HG02798 (cell line): ENCODE data around the gene GTF2H2C.
"Not testable (repeated sequence)": the region's sequence is repeated elsewhere in the genome, so short reads cannot be mapped to it uniquely, and the experiment has no call there.

Experiments
- ATAC-seq: cut with Tn5 transposase; IDR thresholded peaks from one replicate; pipeline ENCODE4 v1.9.1; 2021; ENCODE audit warnings: mild to moderate bottlenecking; ENCODE audit not compliant: unreplicated experiment, poor library complexity

The GTF2H2C gene

DNA sequence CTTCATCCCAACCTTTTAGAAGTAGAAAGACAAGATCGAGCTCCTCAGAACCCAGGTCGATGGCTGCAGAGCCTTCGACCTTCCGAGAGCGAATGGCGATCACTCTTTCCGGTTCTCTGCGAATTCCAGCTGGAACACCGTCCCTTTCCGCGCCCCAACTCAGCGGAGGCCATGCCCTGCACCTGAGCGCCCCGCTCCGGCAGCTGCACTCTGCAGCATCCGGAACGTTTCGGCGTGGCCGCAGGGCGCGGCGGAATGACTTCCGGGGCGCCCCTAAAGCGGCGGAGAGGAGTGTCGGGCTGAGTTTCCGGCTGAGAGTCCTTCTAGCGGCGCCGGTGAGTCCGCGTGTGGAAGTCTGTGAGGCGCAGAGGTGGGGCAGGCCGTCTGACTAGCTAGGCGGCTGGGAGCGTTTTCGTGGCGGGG, at the start of gene GTF2H2C:
Gene GTF2H2C (plus strand): TSS at position 284 of the 423 bp plus-strand sequence. CDS start 4,942 bp downstream, outside the sequence.
- ATAC-seq = peak; percentile 100

DNA sequence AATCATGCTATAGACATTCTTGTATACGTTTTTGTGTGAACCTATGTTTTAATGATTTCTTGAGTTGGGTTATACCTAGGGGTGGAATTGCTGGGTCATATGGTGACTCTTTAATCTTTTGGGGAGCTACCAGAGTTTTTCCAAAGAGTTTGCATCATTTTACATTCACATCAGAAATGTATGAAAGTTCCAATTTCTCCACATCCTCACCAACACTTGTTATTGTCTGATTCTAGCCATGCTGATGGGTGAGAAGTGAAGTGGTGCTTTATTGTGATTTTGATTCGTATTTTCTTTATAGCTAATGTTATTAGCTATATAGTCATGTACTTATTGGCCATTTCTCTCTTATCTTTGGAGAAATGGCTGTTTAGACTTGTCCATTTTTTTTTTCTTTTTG, 49.3 kb upstream of the GTF2H2C start:
- ATAC-seq = no peak

DNA sequence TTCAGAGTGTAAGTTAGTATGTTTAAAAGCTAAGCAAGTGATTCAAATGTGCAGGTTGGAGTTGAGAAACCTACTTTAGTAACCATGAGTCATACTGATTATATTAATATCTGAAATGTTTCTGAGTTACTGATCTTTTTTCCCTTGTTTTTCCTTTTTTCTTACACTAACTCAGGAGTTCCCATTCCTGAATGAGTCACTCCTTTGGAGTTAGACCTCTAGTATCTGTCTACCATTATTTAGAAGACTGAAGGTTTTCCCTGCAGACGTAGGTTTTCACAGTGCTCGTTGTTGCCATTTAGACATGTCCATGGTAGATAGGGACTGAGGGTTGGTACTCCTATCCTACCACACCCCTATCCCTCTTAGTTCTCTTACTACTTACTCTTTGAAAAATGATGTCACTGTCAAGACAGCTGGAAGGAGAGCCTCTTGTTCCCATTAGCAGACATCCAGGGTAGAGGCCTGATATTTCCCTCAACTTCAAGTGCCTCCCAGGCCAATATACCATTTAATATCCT, 47.2 kb upstream of the GTF2H2C start:
- ATAC-seq = no peak

DNA sequence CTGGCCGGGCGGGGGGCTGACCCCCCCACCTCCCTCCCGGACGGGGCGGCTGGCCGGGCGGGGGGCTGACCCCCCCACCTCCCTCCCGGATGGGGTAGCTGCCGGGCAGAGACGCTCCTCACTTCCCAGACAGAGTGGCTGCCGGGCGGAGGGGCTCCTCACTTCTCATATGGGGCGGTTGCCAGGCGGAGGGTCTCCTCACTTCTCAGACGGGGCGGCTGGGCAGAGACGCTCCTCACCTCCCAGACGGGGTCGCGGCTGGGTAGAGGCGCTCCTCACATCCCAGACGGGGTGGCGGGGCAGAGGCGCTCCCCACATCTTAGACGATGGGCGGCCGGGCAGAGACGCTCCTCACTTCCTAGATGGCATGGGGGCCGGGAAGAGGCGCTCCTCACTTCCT, 44.4 kb upstream of the GTF2H2C start:
- not testable (repeated sequence) for ATAC-seq

DNA sequence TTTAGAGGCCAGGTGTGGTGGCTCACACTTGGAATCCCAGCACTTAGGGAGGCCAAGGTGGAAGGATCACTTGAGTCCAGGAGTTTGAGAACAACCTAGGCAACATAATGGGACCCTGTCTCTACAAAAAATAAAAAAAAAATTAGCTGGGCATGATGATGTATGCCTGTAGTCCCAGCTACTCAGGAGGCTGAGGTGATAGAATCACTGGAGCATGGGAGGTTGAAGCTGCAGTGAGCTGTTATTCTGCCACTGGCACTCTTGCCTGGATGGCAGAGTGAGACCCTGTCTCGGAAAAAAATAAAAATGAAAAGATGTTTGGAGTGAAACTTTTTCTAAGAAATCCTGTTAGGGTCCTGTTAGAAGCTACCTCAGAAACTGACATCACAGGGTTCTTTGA, 43.2 kb upstream of the GTF2H2C start:
- no peak for ATAC-seq

DNA sequence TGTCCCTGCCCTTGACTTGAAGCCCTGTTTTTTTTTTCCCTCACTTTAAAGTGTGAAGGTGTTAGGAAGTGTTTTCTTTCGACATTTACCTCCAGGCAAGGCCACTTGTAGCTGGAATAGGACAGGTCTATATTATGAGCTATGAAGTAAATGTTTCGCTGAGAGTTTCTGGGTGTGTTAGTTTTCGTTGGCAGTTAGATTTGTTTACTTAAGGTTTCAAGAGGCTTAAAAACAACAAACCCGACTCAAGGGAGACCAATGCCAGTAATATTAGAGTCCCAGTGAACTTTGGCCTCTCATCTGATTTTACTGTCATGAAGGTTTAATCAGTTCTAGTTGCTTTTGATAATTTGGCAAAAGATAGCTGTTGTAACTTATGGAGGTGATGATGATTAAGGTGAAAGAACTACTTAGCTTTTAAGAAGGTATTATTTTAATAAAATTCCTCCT, 42.2 kb upstream of the GTF2H2C start:
- no peak for ATAC-seq

DNA sequence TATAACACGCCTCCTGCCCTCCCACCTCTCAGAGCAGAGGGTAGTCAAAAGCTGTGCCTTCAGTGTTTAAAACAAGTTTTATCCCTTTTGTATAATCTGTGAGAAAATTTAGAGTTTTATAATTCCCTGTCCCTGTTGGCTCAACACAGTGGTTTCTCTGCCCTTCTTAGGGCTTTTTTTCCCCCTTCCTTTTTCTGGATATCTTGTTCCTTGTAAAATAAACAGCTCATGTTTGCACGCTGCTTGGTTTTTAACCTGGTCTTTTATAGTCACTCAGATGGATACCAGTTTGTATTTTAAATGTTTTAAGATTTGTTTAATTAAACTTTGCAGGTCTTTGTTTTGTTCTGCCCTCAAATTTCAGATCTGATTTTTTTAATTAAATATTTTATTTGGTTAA, 40.7 kb upstream of the GTF2H2C start:
- no peak for ATAC-seq

DNA sequence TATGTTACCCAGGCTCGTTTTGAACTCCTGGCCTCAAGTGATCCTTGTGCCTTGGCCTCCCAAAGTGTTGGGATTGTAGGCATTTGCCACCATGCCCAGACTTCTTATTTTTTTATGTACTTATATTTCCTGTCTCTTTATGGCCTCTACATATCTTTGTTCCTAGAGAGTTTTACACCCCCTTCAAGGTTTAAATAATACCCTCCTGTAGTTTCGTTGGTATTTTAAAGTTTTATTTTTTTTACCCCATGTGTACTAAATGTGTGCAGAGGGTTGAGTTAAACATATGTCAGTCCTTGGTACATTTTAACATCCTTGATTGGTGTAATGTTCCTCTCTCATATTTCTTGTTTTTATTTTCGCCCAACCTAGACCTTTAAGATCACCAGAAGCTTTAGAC, 38.0 kb upstream of the GTF2H2C start:
- ATAC-seq = no peak

DNA sequence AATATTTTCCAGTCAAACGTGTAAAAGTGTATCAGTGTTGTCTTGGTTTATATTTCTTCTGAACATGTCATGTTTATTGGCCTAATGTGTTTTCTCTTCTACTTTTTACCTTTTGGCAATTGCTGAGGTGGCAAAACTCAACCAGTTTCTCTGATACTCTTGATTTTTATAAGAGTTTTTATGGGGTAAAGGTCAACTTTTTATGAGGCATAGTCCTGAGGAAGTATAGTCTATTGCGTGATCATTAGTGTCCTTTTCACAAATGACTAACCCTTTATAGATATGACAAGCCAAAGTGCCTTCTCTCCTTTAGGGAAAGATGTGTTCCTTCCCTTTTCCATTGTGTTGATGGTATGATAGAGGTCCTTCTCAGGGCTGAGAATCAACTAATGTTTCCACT, 34.5 kb upstream of the GTF2H2C start:
- ATAC-seq = no peak

DNA sequence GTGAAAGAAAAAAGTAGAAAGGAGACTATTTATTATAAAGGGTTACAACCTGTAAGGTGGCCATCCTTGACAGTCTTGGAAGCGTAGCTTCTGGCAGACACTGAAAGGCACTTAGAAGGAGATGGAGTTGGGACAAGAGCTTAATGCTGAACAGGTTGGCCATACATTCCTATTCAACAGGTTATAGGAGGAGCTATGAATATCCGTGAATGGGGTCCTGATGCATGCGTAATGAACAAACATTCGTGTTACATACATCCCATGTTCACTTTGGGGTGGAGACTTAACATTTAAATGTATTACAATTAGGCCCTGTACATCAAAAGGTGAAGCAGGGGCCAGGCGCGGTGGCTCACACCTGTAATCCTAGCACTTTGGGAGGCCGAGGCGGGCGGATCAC, 33.3 kb upstream of the GTF2H2C start:
- ATAC-seq = no peak

DNA sequence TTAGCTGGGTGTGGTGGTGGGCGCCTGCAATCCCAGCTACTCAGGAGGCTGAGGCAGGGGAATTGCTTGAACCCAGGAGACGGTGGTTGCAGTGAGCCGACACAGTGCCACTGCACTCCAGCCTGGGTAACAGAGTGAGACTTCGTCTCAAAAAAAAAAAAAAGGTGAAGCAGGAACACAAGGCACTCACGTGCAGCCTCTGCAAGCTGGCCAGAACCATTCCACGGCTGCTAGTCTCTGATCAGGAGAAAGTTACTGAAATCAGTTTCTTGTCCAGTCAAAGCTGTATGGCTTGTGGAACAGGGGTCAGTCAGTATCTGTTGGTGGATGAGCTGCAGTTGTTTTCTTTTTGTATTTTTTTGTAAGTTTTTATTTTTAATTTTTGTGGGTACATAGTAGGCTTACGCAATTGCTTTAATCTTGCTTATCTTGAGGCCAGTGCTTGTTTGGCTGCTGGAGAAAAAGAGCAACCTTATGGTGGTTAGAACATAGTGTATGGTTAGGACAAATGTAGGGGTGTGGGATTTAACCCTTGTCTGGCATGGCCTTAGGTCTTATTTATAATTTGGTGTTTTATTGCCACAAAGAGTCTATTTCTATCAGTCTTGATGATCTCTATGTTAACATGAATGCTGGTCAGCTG, 32.7 kb upstream of the GTF2H2C start:
- ATAC-seq = no peak

DNA sequence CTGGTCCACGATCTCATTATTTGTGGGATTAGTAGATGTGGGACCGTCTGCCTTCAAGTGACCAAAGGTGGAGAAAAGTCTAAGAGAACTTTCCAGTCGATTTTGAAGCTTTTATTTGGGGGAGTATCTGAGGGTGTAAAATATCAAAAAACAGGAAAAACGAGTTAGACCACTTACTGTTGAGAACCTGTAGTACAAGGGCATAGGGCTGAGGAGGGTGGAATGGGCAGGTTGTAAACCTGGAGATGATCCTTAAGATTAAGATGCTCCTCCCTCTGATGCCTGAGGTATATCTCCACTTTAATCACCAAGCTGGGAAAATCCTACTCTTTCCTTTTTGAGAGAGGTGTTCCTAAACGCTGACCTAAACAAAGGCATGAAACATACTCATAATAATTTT, 32.0 kb upstream of the GTF2H2C start:
- ATAC-seq = no peak

DNA sequence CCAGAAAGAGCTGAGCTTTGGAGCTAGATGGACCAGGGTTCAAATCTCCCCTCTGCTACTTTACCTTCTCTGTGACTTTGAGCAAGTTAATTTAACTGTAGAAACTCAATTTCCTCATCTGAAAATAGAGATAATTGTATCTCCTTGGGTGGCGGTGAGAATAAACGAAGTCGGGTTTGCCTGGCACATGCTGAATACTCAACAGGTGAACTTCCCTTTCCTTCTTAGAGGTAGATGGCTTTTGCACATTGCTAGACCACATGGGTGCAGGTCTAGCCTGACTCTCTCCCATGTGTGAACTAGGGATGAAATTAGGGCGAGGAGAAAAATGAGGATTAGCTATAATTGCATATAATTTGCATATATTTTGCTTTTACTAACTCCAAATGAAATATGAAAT, 31.4 kb upstream of the GTF2H2C start:
- no peak for ATAC-seq

DNA sequence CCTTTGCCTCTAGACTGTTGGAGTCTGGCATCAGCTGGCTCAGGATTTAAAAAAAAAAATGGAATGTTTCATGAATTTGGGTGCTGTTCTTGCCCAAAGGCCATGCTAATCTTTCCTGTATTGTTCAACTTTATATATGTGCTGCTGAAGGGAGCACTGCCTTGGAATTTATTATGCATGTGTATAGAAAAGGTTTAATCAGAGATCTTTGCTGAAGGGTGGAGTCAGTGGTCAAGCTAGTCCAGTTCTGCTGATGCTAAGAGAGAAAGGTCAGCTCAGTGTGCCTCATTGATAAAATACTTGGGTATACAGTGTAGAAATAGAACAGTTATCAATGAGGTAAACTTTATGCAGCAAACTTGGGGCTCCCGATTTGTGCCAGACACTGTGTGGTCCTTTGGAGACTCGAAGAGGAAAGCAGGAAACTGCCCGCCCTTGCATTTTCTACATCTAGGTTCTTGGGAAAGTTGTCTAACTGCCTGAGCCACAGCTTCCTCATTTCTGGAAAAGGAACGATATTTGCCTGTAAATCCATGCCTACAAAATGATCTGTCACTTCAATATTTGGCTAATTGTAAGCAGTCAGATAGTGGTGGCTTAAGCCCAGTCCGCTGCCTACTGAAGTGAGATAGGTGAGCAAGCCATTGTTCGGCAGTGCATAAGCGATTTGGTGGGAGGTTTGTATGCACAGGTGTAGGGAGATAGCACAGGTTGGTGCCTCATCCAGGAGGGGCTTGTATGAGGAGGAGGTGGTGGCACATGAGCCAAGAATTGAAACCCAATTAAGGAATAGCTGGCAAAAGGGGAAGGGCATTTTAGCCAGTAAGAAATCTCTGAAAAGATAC, 29.2 kb upstream of the GTF2H2C start:
- ATAC-seq = no peak

DNA sequence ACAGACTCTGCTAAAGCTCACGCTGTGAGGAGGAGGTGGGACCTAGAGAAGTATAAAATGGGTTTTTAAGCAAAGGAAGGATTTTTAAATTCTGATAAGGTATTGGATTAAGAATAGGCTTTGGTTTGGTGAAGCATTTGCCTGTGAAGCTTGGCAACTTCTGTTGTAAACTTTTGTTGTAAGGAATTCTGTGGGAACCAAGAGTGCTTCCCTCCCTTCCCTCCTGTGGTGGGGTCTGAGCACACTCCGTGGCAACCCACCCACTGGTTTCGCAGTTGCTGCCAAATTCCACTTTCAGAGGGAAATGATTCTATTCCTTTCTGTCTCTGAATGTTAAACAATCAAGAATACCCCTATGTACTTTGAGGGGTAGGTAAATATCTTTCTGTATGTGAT, 28.6 kb upstream of the GTF2H2C start:
- ATAC-seq = no peak

DNA sequence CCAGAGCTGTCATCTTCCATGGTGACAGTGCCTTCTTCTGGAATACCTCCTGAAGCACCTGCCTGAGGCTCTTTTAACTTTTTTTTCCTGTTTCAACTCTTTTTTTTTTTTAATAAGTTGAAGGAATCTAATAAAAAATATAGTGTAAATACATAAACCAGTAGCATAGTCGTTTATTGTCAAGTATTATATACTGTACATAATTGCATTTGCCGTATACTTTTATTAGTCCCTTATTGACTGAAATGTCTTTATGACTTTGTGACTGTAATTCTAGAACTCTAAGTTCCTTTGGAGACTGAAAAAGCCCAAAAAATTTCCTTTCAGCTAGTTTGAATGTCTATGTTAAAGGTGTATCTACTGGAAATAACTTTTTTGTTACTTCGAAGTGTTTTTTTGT, 22.1 kb upstream of the GTF2H2C start:
- not testable (repeated sequence) for ATAC-seq

DNA sequence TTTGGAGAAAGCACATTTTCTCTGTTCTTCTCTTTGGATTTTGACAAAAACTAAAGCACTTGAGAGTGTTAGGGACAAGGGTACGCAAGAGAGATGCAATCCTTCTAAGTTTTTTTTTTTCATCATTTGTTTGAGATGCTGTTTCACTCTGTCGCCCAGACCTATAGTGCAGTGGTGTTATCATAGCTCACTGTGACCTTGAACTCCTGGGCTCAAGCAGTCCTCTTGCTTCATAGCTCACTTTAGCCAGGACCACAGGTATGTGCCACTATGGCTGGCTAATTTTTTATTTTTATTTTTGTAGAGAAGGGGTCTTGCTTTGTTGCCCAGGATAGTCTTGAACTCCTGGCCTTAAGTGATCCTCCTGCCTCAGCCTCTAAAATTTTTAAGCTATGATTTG, 21.3 kb upstream of the GTF2H2C start:
- not testable (repeated sequence) for ATAC-seq

DNA sequence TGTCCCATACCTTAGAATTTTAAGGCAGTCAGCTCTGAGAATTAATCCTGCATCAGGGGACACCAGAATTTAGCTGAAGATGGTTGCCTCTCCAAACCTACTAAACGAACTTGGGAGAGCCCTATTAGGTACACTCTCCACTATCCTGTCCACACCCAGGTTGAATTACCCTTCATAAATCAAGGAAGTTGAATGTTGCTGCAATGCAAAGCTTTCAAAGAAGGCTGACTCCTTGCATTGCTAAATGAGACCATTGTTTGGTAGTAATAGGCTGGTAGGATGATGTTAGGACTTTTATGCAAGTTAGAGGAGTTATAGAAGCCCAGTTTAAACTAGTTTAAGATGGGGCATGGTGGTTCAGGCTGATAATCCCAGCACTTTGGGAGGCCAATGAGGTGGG, 18.6 kb upstream of the GTF2H2C start:
- not testable (repeated sequence) for ATAC-seq

DNA sequence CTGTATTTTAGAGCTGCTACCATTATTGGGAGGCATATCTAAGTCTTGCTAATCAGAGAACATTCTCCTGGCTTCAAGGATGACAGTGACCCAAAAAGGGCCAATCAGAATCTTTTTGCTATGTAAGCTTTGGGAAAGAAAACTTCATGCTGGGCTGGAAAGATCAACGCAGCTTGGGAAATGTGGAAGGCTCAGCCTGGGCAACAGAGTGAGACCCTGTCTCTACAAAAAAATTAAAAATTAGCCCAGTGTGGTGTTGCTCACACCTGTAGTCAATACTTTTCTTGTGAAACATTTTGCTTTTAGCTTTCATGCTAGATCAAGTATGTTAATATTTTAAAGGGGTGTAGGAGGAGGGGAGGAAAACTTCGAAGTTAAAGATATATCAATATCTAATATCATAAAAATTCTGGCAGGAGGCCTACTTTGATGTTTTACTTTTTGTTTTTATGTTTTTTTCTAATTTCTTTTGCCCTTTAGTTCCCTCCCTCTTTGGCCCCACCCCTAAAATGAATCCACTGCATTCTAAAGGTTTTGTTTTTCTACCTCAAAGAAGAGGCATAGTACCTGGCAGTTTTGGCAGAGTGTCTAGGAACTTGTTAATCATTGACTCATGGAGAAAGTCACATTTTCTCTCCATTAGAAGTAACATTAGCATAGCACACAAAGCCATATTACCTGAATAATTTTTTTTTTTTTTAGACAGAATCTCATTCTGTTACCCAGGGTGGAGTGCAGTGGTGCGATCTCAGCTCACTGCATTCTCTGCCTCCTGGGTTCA, 17.0 kb upstream of the GTF2H2C start:
- not testable (repeated sequence) for ATAC-seq

DNA sequence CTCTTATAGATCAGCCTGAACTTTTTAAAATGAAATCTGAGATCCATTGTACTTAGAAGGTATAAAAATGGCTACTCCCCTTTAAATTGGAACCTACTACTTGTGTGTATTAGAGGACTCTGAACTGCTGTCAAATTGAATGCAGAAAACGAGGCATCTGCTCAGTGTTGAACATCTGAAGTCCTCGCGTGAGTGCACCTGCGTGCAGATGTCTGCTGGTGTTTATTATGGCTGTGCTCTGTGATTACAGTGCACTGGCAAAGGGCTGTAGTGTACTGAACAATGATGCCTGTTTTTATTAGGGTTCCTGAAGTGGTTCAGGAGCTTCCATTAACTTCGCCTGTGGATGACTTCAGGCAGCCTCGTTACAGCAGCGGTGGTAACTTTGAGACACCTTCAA, 15.4 kb upstream of the GTF2H2C start:
- not testable (repeated sequence) for ATAC-seq
